Limb (tissue), 2 donors: ENCODE measurements around the gene HS6ST1.

ENCODE experiments used
- DNase-seq, 2 donors: peaks; one replicate each; pipeline ENCODE4 v3.0.0-alpha.2; 2016; ENCODE audit errors: extremely low spot score in 2 of 2

HS6ST1 gene

DNA sequence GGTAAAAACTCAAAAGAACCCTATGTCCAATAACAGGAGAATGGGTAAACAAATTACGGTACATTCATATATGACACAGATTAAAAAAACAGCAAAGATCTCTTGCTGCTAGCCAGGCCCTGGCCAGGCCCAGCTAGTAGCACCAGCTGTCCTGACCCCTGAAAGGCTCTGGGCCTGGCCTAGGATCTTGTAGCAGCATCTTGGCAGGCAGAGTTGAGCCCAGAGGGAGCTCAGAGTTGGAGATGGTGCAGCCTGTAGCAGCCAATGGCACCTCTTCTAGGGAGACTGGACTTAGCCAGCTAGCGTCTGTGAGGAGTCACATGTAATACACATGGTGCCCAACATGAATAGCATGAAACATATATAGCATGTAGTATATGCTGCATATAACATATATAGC, 69.1 kb downstream of the HS6ST1 start:
- no peak for DNase-seq

DNA sequence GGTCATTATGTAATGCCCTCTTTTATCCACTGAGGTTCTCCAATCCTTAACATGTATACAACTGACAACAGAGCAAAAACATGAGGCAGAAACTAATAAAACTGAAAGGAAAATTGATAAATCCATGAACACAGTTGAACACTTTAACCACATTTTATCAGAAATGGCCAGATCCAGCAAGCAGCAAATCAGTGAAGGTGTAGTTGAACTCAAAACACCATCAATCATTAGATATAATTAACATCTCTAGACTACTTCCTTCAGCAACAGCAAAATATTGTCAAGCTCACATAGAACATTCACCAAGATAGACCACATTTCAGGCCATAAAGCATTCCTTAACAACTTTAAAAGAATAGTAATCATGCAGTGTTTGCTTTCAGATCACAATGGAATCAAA, 72.9 kb downstream of the HS6ST1 start:
- no peak for DNase-seq

- no peak for DNase-seq
Observed at GRCh38 chr2:128241896-128242295, 76.8 kb downstream of the HS6ST1 start.

- no peak for DNase-seq
Observed at GRCh38 chr2:128237911-128238697, 80.6 kb downstream of the HS6ST1 start.

- DNase-seq = no peak
Observed at GRCh38 chr2:128237081-128237534, 81.6 kb downstream of the HS6ST1 start.

DNA sequence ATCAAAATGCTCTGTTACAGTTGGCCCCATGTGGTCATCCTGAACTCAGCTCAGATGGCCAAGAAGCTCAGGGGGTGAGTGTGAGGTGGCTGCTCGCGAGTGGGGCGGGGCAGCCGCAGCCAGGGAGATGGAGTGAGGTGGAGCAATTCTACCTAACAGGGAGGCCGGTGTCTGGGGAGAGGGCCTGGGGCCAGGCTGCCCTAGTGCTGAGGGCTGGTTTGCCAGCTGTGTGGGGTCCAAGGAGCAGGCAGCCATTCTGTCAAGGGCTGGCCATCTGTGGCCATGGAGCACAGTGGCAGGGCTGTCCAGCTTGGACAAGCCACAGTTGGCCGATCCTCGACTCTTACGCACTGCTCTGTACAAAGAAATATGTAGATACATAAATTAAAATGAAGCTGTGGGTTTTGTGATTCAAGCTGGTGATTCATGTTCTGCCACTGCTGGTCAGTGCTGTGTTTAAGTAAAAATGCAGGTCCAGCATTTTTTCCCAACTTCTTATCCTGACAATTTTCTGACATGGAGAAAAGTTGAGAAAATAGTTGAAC, 82.1 kb downstream of the HS6ST1 start:
- DNase-seq = no peak

- DNase-seq = no peak
Observed at GRCh38 chr2:128235581-128235980, 83.1 kb downstream of the HS6ST1 start.

- DNase-seq = no peak
Observed at GRCh38 chr2:128234613-128235012, 84.1 kb downstream of the HS6ST1 start.

DNA sequence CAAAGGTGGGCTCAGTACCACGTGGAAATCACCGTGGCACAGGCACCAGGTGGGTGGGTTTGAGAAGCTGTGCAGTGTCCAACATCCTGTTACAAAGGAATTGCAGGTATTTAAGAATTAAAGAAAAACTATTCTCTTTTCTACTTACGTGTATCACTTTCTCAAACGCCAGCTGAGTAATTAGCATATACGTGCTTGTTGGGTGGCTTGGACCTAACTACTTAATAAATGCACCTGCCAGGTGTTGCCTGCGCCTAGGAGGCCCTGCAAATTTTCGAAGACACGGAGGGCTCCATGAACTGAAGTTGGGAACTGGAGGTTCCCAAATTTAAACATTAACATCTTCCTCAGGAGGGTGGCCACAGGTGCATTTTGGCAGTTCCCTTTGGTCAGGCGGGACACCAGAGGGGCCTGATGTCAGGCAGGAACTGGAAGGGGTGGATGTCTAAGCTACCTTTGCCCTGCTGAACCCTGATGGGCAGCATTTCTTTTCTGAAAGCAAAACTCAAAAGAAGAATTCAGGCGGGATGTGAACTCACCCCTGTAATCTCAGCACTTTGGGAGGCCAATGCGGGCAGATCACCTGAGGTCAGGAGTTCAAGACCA, 84.8 kb downstream of the HS6ST1 start:
- no peak for DNase-seq

DNA sequence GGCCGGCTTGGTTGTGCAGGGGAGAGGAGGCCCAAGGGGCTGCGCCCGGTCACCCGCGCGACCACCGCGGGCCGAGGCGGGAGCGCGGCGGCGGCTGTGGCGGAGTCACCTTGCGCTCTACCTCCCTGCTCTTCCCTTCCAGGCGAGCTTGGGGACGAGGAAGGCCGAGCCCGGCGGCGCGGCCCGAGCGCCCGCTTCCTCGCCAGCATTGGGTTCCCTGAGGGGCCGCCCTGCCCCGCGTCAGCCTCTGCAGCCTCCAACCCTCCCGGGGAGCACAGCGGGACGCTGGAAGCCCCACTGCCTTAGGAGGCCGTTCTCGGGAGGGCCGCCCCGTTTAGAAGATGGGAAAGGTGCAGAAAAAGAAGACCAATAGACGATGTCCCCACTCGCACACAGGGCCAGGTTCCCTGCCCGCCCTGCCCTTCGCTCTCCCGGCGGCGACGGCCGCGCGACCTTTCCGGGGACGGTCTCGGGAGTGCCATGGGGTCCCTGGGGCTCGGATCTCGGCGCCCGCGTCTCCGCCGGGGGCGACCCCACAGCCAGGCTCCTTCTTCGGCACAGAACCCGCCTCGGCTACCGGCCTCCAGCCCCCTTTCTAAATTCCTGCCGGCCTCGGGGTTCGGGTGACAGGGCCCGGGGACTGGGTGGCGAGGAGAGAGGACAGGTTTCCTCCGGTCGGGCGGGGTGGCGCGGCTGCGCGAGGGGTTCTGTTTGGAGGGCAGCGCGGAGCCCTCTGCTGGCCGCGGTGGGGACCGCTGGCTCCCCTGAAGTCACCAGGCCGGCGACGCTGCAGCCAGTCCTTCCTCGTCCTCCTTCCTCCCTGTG, 85.5 kb downstream of the HS6ST1 start:
- peak; percentile 76 to 90 for DNase-seq

GRCh38 chr2:128228894-128229293, 89.8 kb downstream of the HS6ST1 start:
- no peak for DNase-seq

- no peak for DNase-seq
Observed at GRCh38 chr2:128227862-128228261, 90.8 kb downstream of the HS6ST1 start.

DNA sequence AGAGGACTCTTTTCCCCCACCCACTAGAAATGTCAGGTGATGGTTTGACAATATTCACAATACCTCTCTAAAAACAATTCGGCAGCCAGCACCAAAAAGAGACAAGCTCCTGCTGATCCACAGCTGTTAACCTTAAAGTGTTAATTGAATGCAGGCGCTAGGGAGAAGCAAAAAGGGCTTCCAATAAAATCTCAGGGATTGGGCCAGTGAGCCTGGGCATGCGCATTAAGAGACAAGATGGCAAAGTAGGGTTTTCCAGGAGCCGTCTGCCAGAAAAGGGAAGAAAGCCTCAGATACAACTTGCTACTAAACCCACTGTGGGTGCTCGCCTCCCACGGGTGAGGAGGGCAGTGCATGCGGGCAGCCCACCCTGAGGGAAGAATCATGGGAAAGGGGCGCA, 98.8 kb downstream of the HS6ST1 start:
- no peak for DNase-seq

GRCh38 chr2:128217671-128218070, 101.0 kb downstream of the HS6ST1 start:
- no peak for DNase-seq

DNA sequence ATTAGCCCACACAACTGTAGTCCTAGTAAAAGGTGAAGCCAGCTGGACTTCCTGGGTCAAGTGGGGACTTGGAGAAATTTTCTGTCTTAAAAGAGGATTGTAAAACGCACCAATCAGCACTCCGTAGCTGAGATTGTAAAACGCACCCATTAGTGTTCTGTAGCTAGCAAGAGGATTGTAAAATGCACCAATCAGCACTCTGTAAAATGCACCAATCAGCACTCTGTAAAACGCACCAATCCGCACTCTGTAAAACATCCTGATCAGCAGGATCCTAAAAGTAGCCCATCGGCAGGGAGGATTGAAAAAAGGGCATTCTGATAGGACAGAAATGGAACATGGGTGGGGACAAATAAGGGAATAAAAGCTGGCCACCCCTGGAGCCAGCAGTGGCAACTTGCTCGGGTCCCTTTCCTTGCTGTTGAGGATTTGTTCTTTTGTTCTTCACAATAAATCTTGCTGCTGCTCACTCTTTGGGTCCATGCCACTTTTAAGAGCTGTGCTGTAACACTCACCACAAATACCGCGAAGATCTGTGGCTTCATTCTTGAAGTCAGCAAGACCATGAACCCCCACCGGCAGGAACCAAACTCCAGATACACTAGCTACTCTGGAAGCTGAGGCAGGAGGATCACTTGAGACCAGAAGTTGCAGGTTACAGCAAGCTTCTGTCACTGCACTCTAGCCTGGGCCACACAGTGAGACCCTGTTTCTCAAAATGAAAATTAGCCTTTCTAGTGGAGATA, 102.6 kb downstream of the HS6ST1 start:
- DNase-seq = no peak
